HepG2 (cell line): Measurements from ENCODE around the gene ODAD2. TPM values are rescaled to one million over a fixed set of nuclear protein-coding genes. Genes with fewer than 3 reads are reported as not detected.

ENCODE experiments used
- MXD4 ChIP-seq: IDR thresholded peaks from 2 replicates; pipeline ENCODE4 v1.6.1; 2016; ENCODE audit warnings: mild to moderate bottlenecking, missing biosample characterization, missing genetic modification reagents
- NCOA2 ChIP-seq: sonication (generic); formaldehyde crosslinking; IDR thresholded peaks from 2 replicates; pipeline ENCODE4 v1.8.0; 2022; ENCODE audit warnings: inconsistent platforms
- SATB2 ChIP-seq: sonication (generic); formaldehyde crosslinking; IDR thresholded peaks from 2 replicates; pipeline ENCODE4 v1.5.0; 2020; ENCODE audit warnings: missing genetic modification reagents
- ZC3H4 ChIP-seq: sonication (generic); formaldehyde crosslinking; IDR thresholded peaks from 2 replicates; pipeline ENCODE4 v1.4.0; 2020; ENCODE audit warnings: missing genetic modification reagents, borderline replicate concordance
- ZNF225 ChIP-seq: sonication (generic); formaldehyde crosslinking; IDR thresholded peaks from 2 replicates; pipeline ENCODE4 v1.4.0; 2020; ENCODE audit warnings: mild to moderate bottlenecking, missing genetic modification reagents
- ZNF441 ChIP-seq: sonication (generic); formaldehyde crosslinking; IDR thresholded peaks from 2 replicates; pipeline ENCODE4 v1.7.0; 2021; ENCODE audit warnings: missing genetic modification reagents, borderline replicate concordance
- ZNF614 ChIP-seq: IDR thresholded peaks from 2 replicates; pipeline ENCODE4 v1.6.1; 2018; ENCODE audit warnings: missing biosample characterization, missing genetic modification reagents, inconsistent platforms, borderline replicate concordance
- ZNF788 ChIP-seq: sonication (generic); formaldehyde crosslinking; IDR thresholded peaks from 2 replicates; pipeline ENCODE4 v1.5.0; 2020; ENCODE audit warnings: mild to moderate bottlenecking, missing genetic modification reagents, borderline replicate concordance
- polyA plus RNA-seq, 8 experiments: library from polyadenylated mRNA; depleted of rRNA in 3 of 8; stranded (reverse) in 7 of 8; unstranded in 1 of 8; fragments of >200 nt; fragmentation: Illumina TruSeq in 4 of 8; extraction: Trizol in 4 of 8; gene quantifications; 2 replicates each; pipeline versions ENCODE4 v1.2.1 to v1.2.3, GENCODE V29; 2011 to 2016; ENCODE audit warnings: low read depth in 4 of 8, missing spikeins in 1 of 8, mixed read lengths in 1 of 8; ENCODE audit not compliant: insufficient read depth in 1 of 8
- total RNA-seq, 5 experiments: library from RNA; depleted of rRNA; stranded (reverse); fragments of >200 nt; fragmentation: Illumina TruSeq; extraction: Trizol; gene quantifications; 2 replicates each; pipeline ENCODE4 v1.2.3, GENCODE V29; 2016; ENCODE audit warnings: low read depth in 1 of 5
- TF ChIP-seq, protein P1 (sequence below): sonication (generic); formaldehyde crosslinking; IDR thresholded peaks from 2 replicates; pipeline ENCODE4 v1.4.0; 2020; ENCODE audit warnings: missing genetic modification reagents, borderline replicate concordance
- TF ChIP-seq, protein P2 (sequence below): sonication (generic); formaldehyde crosslinking; conservative IDR thresholded peaks from 2 replicates; pipeline ENCODE4 v1.4.0; 2020; ENCODE audit warnings: mild to moderate bottlenecking, missing genetic modification reagents, moderate library complexity

ODAD2 gene
- total and polyA plus RNA-seq, 2 of the 13 experiments (the other 11 are each of a cell fraction or from before 2014, with no cell fraction given): not detected

DNA sequence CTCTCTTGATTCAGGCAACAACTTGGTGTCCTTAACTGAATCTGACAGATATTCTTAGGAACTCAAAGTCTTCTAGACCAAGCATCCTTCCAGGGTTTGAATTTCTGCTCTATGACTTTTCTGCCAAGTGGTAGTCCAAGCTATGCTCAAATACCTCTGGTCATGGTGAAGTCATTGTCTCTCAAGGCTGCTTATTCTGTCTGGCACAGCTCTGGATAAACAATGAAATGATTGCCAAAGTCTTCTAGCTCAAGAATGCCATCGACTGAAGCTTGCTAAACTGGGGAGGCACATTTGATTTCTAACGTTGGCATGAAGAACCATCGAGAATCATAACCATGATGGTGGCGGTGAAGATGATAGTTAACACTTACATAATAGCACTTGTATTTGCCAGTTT lies 137.1 kb downstream of the ODAD2 start (continued):
- TF ChIP-seq, protein P1, sequence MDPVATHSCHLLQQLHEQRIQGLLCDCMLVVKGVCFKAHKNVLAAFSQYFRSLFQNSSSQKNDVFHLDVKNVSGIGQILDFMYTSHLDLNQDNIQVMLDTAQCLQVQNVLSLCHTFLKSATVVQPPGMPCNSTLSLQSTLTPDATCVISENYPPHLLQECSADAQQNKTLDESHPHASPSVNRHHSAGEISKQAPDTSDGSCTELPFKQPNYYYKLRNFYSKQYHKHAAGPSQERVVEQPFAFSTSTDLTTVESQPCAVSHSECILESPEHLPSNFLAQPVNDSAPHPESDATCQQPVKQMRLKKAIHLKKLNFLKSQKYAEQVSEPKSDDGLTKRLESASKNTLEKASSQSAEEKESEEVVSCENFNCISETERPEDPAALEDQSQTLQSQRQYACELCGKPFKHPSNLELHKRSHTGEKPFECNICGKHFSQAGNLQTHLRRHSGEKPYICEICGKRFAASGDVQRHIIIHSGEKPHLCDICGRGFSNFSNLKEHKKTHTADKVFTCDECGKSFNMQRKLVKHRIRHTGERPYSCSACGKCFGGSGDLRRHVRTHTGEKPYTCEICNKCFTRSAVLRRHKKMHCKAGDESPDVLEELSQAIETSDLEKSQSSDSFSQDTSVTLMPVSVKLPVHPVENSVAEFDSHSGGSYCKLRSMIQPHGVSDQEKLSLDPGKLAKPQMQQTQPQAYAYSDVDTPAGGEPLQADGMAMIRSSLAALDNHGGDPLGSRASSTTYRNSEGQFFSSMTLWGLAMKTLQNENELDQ (CRISPR knock-in tag): no peak
- no peak for TF ChIP-seq NCOA2 (CRISPR knock-in tag)
- no peak for TF ChIP-seq ZNF225 (CRISPR knock-in tag)
- no peak for TF ChIP-seq SATB2 (CRISPR knock-in tag)
- TF ChIP-seq, protein P2, sequence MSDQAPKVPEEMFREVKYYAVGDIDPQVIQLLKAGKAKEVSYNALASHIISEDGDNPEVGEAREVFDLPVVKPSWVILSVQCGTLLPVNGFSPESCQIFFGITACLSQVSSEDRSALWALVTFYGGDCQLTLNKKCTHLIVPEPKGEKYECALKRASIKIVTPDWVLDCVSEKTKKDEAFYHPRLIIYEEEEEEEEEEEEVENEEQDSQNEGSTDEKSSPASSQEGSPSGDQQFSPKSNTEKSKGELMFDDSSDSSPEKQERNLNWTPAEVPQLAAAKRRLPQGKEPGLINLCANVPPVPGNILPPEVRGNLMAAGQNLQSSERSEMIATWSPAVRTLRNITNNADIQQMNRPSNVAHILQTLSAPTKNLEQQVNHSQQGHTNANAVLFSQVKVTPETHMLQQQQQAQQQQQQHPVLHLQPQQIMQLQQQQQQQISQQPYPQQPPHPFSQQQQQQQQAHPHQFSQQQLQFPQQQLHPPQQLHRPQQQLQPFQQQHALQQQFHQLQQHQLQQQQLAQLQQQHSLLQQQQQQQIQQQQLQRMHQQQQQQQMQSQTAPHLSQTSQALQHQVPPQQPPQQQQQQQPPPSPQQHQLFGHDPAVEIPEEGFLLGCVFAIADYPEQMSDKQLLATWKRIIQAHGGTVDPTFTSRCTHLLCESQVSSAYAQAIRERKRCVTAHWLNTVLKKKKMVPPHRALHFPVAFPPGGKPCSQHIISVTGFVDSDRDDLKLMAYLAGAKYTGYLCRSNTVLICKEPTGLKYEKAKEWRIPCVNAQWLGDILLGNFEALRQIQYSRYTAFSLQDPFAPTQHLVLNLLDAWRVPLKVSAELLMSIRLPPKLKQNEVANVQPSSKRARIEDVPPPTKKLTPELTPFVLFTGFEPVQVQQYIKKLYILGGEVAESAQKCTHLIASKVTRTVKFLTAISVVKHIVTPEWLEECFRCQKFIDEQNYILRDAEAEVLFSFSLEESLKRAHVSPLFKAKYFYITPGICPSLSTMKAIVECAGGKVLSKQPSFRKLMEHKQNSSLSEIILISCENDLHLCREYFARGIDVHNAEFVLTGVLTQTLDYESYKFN (CRISPR knock-in tag): no peak
- no peak for TF ChIP-seq ZNF788
- no peak for TF ChIP-seq ZC3H4 (CRISPR knock-in tag)
- TF ChIP-seq ZNF614 (CRISPR knock-in tag): no peak
- TF ChIP-seq MXD4 (CRISPR knock-in tag): no peak
- TF ChIP-seq ZNF441: no peak
